ENCODE data around the gene PPP1R36. TPM values are rescaled to one million over a fixed set of nuclear protein-coding genes. Genes with fewer than 3 reads are reported as not detected.
"Not testable (repeated sequence)": the region's sequence is repeated elsewhere in the genome, so short reads cannot be mapped to it uniquely, and the experiment has no call there.

The PPP1R36 gene
- total RNA-seq, 6 donors from 2014 or later, result 0.54 to 2.9 (median 1.4) TPM; not detected in 1

DNA sequence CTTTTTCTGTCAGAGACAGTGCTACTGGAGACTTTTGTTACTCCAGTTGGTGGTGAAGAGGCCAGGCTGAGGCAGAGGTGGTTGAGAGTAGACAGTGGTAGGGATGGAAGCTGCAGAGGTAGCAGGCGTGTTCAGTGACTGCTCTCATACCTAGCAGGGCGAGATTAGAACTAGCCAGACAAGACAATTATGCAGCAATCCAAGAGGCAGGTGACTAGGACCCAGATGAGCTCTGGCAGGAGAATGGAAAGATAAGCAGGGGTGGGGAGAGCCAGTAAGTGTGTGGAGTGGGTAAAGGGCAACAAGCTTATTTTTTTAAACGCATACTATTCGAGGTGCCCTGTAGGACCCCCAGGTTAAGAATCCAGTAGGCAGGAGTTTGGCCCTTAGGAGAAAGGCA, 4.8 kb downstream of the PPP1R36 start:
- Histone ChIP-seq H3K4me3 (no peak overlapping the region), H3K27me3 (no peaks in the 10 kb centered on the region), H3K36me3 (no peaks in the 10 kb centered on the region), H3K27ac (no peak overlapping the region), H3K9me3 (no peaks in the 10 kb centered on the region), H3K4me1 (peaks cover 7 to 9% (median 8%) of the 10 kb centered on the region in 4 donors)
- 78 to 84% methylated on average over 4 of the region's 4 CpGs for whole genome bisulfite sequencing, 2 donors
- no peak for ATAC-seq (ENCODE audit: low FRiP score in 2 of 2)
- no peak for DNase-seq
- TF ChIP-seq, protein P1, sequence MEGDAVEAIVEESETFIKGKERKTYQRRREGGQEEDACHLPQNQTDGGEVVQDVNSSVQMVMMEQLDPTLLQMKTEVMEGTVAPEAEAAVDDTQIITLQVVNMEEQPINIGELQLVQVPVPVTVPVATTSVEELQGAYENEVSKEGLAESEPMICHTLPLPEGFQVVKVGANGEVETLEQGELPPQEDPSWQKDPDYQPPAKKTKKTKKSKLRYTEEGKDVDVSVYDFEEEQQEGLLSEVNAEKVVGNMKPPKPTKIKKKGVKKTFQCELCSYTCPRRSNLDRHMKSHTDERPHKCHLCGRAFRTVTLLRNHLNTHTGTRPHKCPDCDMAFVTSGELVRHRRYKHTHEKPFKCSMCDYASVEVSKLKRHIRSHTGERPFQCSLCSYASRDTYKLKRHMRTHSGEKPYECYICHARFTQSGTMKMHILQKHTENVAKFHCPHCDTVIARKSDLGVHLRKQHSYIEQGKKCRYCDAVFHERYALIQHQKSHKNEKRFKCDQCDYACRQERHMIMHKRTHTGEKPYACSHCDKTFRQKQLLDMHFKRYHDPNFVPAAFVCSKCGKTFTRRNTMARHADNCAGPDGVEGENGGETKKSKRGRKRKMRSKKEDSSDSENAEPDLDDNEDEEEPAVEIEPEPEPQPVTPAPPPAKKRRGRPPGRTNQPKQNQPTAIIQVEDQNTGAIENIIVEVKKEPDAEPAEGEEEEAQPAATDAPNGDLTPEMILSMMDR (IDR thresholded peaks at IDR 0.05), result no peak
- no peak for TF ChIP-seq POLR2AphosphoS5 (IDR thresholded peaks at IDR 0.05)
- no peak for TF ChIP-seq EP300 (IDR thresholded peaks at IDR 0.05)
- TF ChIP-seq POLR2A (IDR thresholded peaks at IDR 0.05), result no peak

DNA sequence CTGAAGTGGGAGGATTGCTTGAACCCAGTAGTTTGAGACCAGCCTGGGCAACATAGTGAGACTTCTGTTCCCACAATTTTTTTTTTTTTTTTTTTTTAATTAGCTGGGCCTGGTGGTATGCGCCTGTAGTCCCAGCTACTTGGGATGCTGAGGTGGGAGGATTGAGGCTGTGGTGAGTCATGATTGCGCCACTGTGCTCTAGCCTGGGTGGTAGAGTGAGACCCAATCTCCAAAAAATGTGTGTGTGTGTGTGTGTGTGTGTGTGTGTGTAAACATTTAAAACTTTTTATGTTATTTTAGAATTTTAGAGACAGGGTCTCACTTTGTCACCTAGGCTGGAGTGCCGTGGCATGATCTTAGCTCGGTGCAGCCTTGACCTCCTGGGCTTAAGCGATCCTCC, 6.8 kb downstream of the PPP1R36 start:
- Histone ChIP-seq H3K36me3 (no peaks in the 10 kb centered on the region), H3K27ac (no peak overlapping the region), H3K4me1 (no peaks in the 10 kb centered on the region), H3K4me3 (no peak overlapping the region), H3K27me3 (no peaks in the 10 kb centered on the region), H3K9me3 (no peaks in the 10 kb centered on the region)
- WGBS, 2 donors, result 96 to 99% methylated on average over 5 of the region's 5 CpGs
- no peak for DNase-seq
- no peak for TF ChIP-seq EP300 (IDR thresholded peaks at IDR 0.05)
- TF ChIP-seq, protein P1 (IDR thresholded peaks at IDR 0.05), result no peak
- no peak for TF ChIP-seq POLR2A (IDR thresholded peaks at IDR 0.05)
- no peak for TF ChIP-seq POLR2AphosphoS5 (IDR thresholded peaks at IDR 0.05)
- no peak for ATAC-seq (ENCODE audit: low FRiP score in 2 of 2)

DNA sequence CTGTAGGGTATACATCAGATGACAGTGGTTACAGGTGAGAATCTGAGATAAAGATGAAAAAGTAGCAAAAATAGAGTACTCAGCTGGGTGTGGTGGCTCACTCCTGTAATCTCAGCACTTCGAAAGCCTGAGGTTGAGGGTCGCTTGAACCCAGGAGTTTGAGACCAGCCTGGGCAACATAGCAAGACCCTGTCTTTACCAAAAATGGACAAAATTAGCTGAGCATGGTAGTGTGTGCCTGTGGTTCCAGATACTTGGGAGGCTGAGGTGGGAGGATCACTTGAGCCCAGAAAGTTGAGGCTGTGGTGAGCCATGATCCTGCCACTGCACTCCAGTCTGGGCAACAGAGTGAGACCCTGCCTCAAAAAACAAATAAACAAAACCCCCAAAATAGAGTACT, 8.5 kb downstream of the PPP1R36 start:
- not testable (repeated sequence) for ATAC-seq (ENCODE audit: low FRiP score in 2 of 2); H3K4me1 ChIP-seq; H3K27ac ChIP-seq; H3K9me3 ChIP-seq; H3K27me3 ChIP-seq; H3K36me3 ChIP-seq; H3K4me3 ChIP-seq; DNase-seq
- WGBS, 2 donors, result 92 to 98% methylated on average over 2 of the region's 2 CpGs

DNA sequence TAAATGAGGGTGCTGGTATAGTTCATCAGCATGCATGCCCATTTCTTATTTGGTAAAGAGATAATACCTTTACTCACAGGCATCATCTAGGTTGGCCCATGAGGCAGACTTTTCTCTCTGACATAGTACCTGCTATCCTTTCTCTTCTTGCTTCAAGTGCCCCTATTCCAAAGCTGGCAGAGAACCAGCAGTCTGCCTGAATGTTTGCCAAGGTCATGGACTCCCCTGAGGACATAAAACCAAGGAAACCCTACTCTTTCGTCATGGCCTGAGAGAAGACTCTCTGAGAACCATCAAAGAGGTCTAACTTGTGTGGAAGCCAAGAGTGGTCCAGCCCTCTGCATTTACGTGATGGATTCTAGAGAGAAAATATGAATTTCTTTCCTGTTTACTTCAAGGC, 11.9 kb downstream of the PPP1R36 start:
- Histone ChIP-seq H3K27me3 (no peaks in the 10 kb centered on the region), H3K27ac (no peak overlapping the region), H3K4me3 (no peak overlapping the region), H3K9me3 (no peaks in the 10 kb centered on the region), H3K36me3 (no peaks in the 10 kb centered on the region), H3K4me1 (peaks cover 0 to 3% (median 1%) of the 10 kb centered on the region in 4 donors)
- WGBS, 2 donors, result 48 to 66% methylated on average over 2 of the region's 2 CpGs
- TF ChIP-seq POLR2A (IDR thresholded peaks at IDR 0.05) (no peak), POLR2AphosphoS5 (IDR thresholded peaks at IDR 0.05) (no peak), EP300 (IDR thresholded peaks at IDR 0.05) (no peak)
- TF ChIP-seq, protein P1 (IDR thresholded peaks at IDR 0.05), result no peak
- DNase-seq, result no peak
- ATAC-seq (ENCODE audit: low FRiP score in 2 of 2), result no peak

DNA sequence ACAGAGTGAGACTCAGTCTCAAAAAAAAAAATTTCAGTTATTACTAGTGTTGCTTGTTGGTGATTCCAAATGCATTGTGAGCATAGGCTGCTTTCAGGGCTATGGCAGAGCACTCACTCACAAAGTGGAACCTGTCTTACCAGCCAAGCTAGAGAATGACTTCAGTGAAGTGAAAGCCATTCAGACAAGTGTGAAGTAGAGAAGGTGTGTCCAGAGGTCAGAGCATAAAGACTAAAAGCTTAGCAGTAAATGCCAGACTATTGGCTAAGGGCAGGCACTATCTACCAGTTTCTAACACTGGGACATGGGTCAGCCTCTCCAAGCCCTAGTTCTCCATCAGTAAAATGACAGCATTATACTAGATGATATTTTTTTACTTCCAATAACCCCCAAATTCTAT, 12.7 kb downstream of the PPP1R36 start:
- ATAC-seq (ENCODE audit: low FRiP score in 2 of 2) (peak in 1 of 2 donors; percentile 58), DNase-seq (no peak)
- H3K9me3 ChIP-seq, result no peaks in the 10 kb centered on the region
- H3K27ac ChIP-seq, result no peak overlapping the region
- H3K4me1 ChIP-seq, result peaks cover 0 to 6% (median 3%) of the 10 kb centered on the region in 4 donors
- TF ChIP-seq POLR2A (IDR thresholded peaks at IDR 0.05) (no peak), EP300 (IDR thresholded peaks at IDR 0.05) (no peak)
- H3K36me3 ChIP-seq, result no peaks in the 10 kb centered on the region
- no peaks in the 10 kb centered on the region for H3K27me3 ChIP-seq
- no peak overlapping the region for H3K4me3 ChIP-seq

DNA sequence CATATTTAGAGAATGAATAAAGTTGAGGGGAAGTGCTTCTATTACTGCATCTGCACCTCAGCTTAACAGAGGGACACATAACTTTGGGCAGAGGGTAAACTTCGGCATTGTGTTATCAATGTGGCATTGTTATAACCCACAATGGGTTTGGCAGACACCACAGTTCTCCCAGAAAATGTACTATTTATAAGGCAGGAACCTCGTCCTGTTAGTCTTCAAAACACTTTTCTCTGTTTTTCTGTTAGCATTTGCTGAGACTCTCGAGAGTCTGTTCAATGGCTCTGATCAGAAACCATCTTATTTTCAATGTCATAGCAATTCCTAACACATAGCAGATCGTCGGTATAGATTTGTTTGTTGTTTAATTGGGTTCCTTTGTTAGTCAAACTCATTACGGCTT, 13.9 kb downstream of the PPP1R36 start:
- H3K4me3 ChIP-seq, result no peak overlapping the region
- H3K27me3 ChIP-seq, result no peaks in the 10 kb centered on the region
- peaks cover 0 to 6% (median 3%) of the 10 kb centered on the region in 4 donors for H3K4me1 ChIP-seq
- no peak for ATAC-seq (ENCODE audit: low FRiP score in 2 of 2)
- TF ChIP-seq POLR2A (IDR thresholded peaks at IDR 0.05), result no peak
- no peak for TF ChIP-seq POLR2AphosphoS5 (IDR thresholded peaks at IDR 0.05)
- TF ChIP-seq EP300 (IDR thresholded peaks at IDR 0.05), result no peak
- TF ChIP-seq, protein P1 (IDR thresholded peaks at IDR 0.05), result no peak
- no peak for DNase-seq
- H3K27ac ChIP-seq, result no peak overlapping the region
- 67 to 77% methylated on average over 6 of the region's 6 CpGs for WGBS, 2 donors
- no peaks in the 10 kb centered on the region for H3K36me3 ChIP-seq
- H3K9me3 ChIP-seq, result no peaks in the 10 kb centered on the region

Data from upper lobe of left lung (tissue), 6 donors.